GM23338 (cell line): ENCODE data around the gene PDE6C. TPM values are rescaled to one million over a fixed set of nuclear protein-coding genes. Genes with fewer than 3 reads are reported as not detected.

Source experiments
- ATAC-seq: fragments of 200-7000 bp; cut with Tn5 transposase; 3 replicates; pipeline ENCODE4 v1.9.1; 2020
- DNase-seq: peaks from one replicate; pipeline ENCODE4 v3.0.0-alpha.2; 2015; ENCODE audit warnings: low spot score
- H2AFZ ChIP-seq: fragments of 200-600 bp; sonication (generic); 2 replicates; pipeline ENCODE4 v1.8.0; 2016; ENCODE audit warnings: antibody characterized with exemption, mild to moderate bottlenecking, moderate library complexity
- H3F3A ChIP-seq: fragments of 200-600 bp; sonication (generic); replicated peaks from 2 replicates; pipeline ENCODE4 v1.8.0; 2017; ENCODE audit warnings: antibody characterized with exemption, mixed run types, low read depth
- H3K27ac ChIP-seq: fragments of 200-600 bp; sonication (generic); 2 replicates; pipeline ENCODE4 v1.6.1; 2016; ENCODE audit warnings: low read depth
- H3K27me3 ChIP-seq: fragments of 200-600 bp; sonication (generic); 2 replicates; pipeline ENCODE4 v1.8.0; 2016; ENCODE audit warnings: mild to moderate bottlenecking, mixed run types, moderate library complexity; ENCODE audit not compliant: insufficient read depth
- H3K36me3 ChIP-seq: fragments of 200-600 bp; sonication (generic); 2 replicates; pipeline ENCODE4 v1.8.0; 2016; ENCODE audit warnings: mild to moderate bottlenecking; ENCODE audit not compliant: insufficient read depth
- H3K4me1 ChIP-seq: fragments of 200-600 bp; sonication (generic); 2 replicates; pipeline ENCODE4 v1.8.0; 2016; ENCODE audit warnings: mild to moderate bottlenecking, moderate library complexity; ENCODE audit not compliant: insufficient read depth
- H3K4me2 ChIP-seq: fragments of 200-600 bp; sonication (generic); 2 replicates; pipeline ENCODE4 v1.7.1; 2017; ENCODE audit warnings: mixed run types
- H3K4me3 ChIP-seq: fragments of 200-600 bp; sonication (generic); 2 replicates; pipeline ENCODE4 v1.6.1; 2016; ENCODE audit warnings: mixed run types
- H3K79me2 ChIP-seq: fragments of 200-600 bp; sonication (generic); replicated peaks from 2 replicates; pipeline ENCODE4 v1.8.0; 2017; ENCODE audit warnings: mild to moderate bottlenecking; ENCODE audit not compliant: insufficient read depth
- H3K9me2 ChIP-seq: fragments of 200-600 bp; sonication (generic); 2 replicates; pipeline ENCODE4 v1.8.0; 2017; ENCODE audit not compliant: insufficient read depth
- H4K20me1 ChIP-seq: fragments of 200-600 bp; sonication (generic); replicated peaks from 2 replicates; pipeline ENCODE4 v1.8.0; 2017; ENCODE audit warnings: mild to moderate bottlenecking; ENCODE audit not compliant: insufficient read depth
- H3K27ac Mint-ChIP-seq: 2 replicates; pipeline ENCODE4 v1.8.0; 2020; ENCODE audit warnings: inconsistent platforms, mild to moderate bottlenecking, moderate library complexity, mixed read lengths
- H3K27me3 Mint-ChIP-seq: 3 replicates; pipeline ENCODE4 v1.8.0; 2022; ENCODE audit warnings: low read depth, mild to moderate bottlenecking, moderate library complexity, mixed read lengths, inconsistent platforms; ENCODE audit not compliant: insufficient read depth, poor library complexity
- H3K36me3 Mint-ChIP-seq: 3 replicates; pipeline ENCODE4 v1.8.0; 2021; ENCODE audit warnings: low read depth, mild to moderate bottlenecking, inconsistent platforms, moderate library complexity, mixed read lengths
- H3K4me1 Mint-ChIP-seq: 3 replicates; pipeline ENCODE4 v1.8.0; 2020; ENCODE audit warnings: mild to moderate bottlenecking, inconsistent platforms, mixed read lengths
- H3K4me3 Mint-ChIP-seq: 3 replicates; pipeline ENCODE4 v1.8.0; 2021; ENCODE audit warnings: moderate library complexity, mild to moderate bottlenecking, inconsistent platforms, mixed read lengths
- H3K9me3 Mint-ChIP-seq: 3 replicates; pipeline ENCODE4 v1.8.0; 2020; ENCODE audit warnings: moderate library complexity, mild to moderate bottlenecking, inconsistent platforms, mixed read lengths
- EZH2 ChIP-seq: fragments of 200-600 bp; sonication (generic); IDR thresholded peaks from one replicate; pipeline ENCODE4 v1.8.0; 2017; ENCODE audit warnings: antibody characterized with exemption, mild to moderate bottlenecking, low read depth; ENCODE audit not compliant: unreplicated experiment
- EZH2phosphoT487 ChIP-seq: fragments of 200-600 bp; sonication (generic); IDR thresholded peaks from one replicate; pipeline ENCODE4 v1.8.1; 2018; ENCODE audit warnings: antibody characterized with exemption; ENCODE audit not compliant: unreplicated experiment
- JUNB ChIP-seq: IDR thresholded peaks from one replicate; pipeline ENCODE4 v1.6.1; 2016; ENCODE audit warnings: antibody characterized with exemption; ENCODE audit not compliant: unreplicated experiment
- NANOG ChIP-seq: IDR thresholded peaks from 2 replicates; pipeline ENCODE4 v1.6.1; 2016; ENCODE audit warnings: antibody characterized with exemption, borderline replicate concordance
- POLR2AphosphoS5 ChIP-seq: IDR thresholded peaks from 2 replicates; pipeline ENCODE4 v1.6.1; 2016; ENCODE audit warnings: antibody characterized with exemption, low read depth
- REST ChIP-seq: IDR thresholded peaks from one replicate; pipeline ENCODE4 v1.6.1; 2018; ENCODE audit warnings: antibody characterized with exemption; ENCODE audit not compliant: unreplicated experiment
- ZNF114 ChIP-seq: fragments of 250-450 bp; sonication (Bioruptor Pico); IDR thresholded peaks from 2 replicates; pipeline ENCODE4 v1.5.0; 2020; ENCODE audit warnings: mild to moderate bottlenecking, moderate library complexity
- ZNF462 ChIP-seq: fragments of 250-450 bp; sonication (Bioruptor Pico); IDR thresholded peaks from 2 replicates; pipeline ENCODE4 v1.5.0; 2020; ENCODE audit warnings: mild to moderate bottlenecking, moderate library complexity
- polyA plus RNA-seq: library from polyadenylated mRNA; unstranded; fragments of >200 nt; fragmentation: Nextera tagmentation; extraction: Ambion mirVana; gene quantifications from 2 replicates; pipeline ENCODE4 v1.2.1, GENCODE V29; 2016
- total RNA-seq: library from RNA; depleted of rRNA; stranded (reverse); fragments of >200 nt; shearing (Covaris generic); gene quantifications from 2 replicates; pipeline ENCODE4 v1.2.3, GENCODE V29; 2014

Gene PDE6C
- total and polyA plus RNA-seq, 2 experiments from 2014 or later = 0.06 TPM; not detected in 1

DNA sequence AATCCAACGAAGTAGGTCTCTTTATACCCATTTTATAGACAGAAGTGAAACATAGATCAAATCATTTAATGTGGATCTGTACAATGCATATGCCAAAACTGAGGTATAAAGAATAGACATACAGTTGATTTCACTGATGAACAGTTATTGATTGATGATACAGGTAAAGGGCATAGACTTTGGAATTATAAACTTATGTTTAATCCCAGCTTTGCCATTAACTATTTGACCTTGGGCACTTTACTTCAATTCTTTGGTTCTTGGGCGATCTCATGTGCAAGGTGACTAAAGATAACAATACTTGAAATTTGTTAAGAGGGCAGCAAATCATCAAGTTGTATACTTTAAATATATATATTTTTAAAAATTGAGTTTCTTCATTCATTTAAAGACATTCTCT is 61.5 kb downstream of the PDE6C start:
- H3K27me3 ChIP-seq = no peaks in the 10 kb centered on the region
- Mint-ChIP-seq H3K36me3 (peaks cover 20% of the 10 kb centered on the region), H3K9me3 (no peaks in the 10 kb centered on the region), H3K4me1 (no peaks in the 10 kb centered on the region), H3K27me3 (no peaks in the 10 kb centered on the region), H3K4me3 (no peak overlapping the region), H3K27ac (no peak overlapping the region)
- no peaks in the 10 kb centered on the region for H3F3A ChIP-seq
- TF ChIP-seq NANOG (no peak), JUNB (no peak), ZNF114 (CRISPR knock-in tag) (no peak), EZH2 (no peak), REST (no peak), EZH2phosphoT487 (no peak), ZNF462 (CRISPR knock-in tag) (no peak), POLR2AphosphoS5 (no peak)
- H2AFZ ChIP-seq = no peak overlapping the region
- no peaks in the 10 kb centered on the region for H3K4me1 ChIP-seq
- no peaks in the 10 kb centered on the region for H3K9me2 ChIP-seq
- no peak overlapping the region for H3K27ac ChIP-seq
- H4K20me1 ChIP-seq = no peaks in the 10 kb centered on the region; the same call in 1 of the 2 replicates
- no peak overlapping the region for H3K4me3 ChIP-seq
- H3K4me2 ChIP-seq = no peak overlapping the region
- DNase-seq (no peak), ATAC-seq (no peak)
- H3K36me3 ChIP-seq = peaks cover 8% of the 10 kb centered on the region; the same call in 1 of the 2 replicates
- no peaks in the 10 kb centered on the region for H3K79me2 ChIP-seq
